HG03457 (cell line): ENCODE results near the gene RARB.

Source experiments
- ATAC-seq: cut with Tn5 transposase; IDR thresholded peaks from one replicate; pipeline ENCODE4 v1.9.1; 2021; ENCODE audit warnings: moderate number of reproducible peaks; ENCODE audit not compliant: unreplicated experiment

Gene RARB

GRCh38 chr3:25547943-25548674 lies 120.0 kb downstream of the RARB start:
- no peak for ATAC-seq

GRCh38 chr3:25548836-25549235 lies 120.8 kb downstream of the RARB start:
- no peak for ATAC-seq

- no peak for ATAC-seq
Observed at GRCh38 chr3:25552251-25552650, 124.2 kb downstream of the RARB start.

GRCh38 chr3:25554376-25554775 lies 126.3 kb downstream of the RARB start:
- no peak for ATAC-seq

- ATAC-seq = no peak
Observed at GRCh38 chr3:25555695-25556437, 127.8 kb downstream of the RARB start.

GRCh38 chr3:25556447-25556846 lies 128.4 kb downstream of the RARB start:
- no peak for ATAC-seq

GRCh38 chr3:25557694-25558093 lies 129.6 kb downstream of the RARB start:
- ATAC-seq = no peak

- ATAC-seq = no peak
Observed at GRCh38 chr3:25558121-25558520, 130.1 kb downstream of the RARB start.

GRCh38 chr3:25558796-25559195 lies 130.7 kb downstream of the RARB start:
- no peak for ATAC-seq

- ATAC-seq = no peak
Observed at GRCh38 chr3:25563601-25564000, 135.5 kb downstream of the RARB start.

- no peak for ATAC-seq
Observed at GRCh38 chr3:25564075-25564474, 136.0 kb downstream of the RARB start.

- ATAC-seq = no peak
Observed at GRCh38 chr3:25565807-25566206, 137.7 kb downstream of the RARB start.

- ATAC-seq = no peak
Observed at GRCh38 chr3:25566358-25566920, 138.4 kb downstream of the RARB start.

- no peak for ATAC-seq
Observed at GRCh38 chr3:25567388-25567787, 139.3 kb downstream of the RARB start.

- no peak for ATAC-seq
Observed at GRCh38 chr3:25567806-25568524, 139.9 kb downstream of the RARB start.

GRCh38 chr3:25568525-25569078 lies 140.5 kb downstream of the RARB start:
- ATAC-seq = no peak

- no peak for ATAC-seq
Observed at GRCh38 chr3:25571285-25571684, 143.2 kb downstream of the RARB start.

GRCh38 chr3:25572336-25572735 lies 144.3 kb downstream of the RARB start:
- ATAC-seq = no peak

- no peak for ATAC-seq
Observed at GRCh38 chr3:25572919-25573385, 144.9 kb downstream of the RARB start.

GRCh38 chr3:25573386-25574171 lies 145.5 kb downstream of the RARB start:
- no peak for ATAC-seq
